ENCODE results near the gene XRN1. TPM values are rescaled to one million over a fixed set of nuclear protein-coding genes. Genes with fewer than 3 reads are reported as not detected.

XRN1 gene
- total RNA-seq = 12.8 and 17.5 TPM in 2 replicates

GRCh38 chr3:142447852-142448823 is at the start of gene XRN1:
Gene XRN1 (minus strand): TSS chr3:142448037. CDS start chr3:142447944, 93 bp downstream.

Other genes with a start within 250 kb of the XRN1 start
- 19.9 and 41.0 TPM in 2 replicates for gene GK5, start 222.5 kb downstream of the XRN1 start, total RNA-seq
- 9.2 and 13.3 TPM in 2 replicates for gene ATR, start 130.7 kb upstream of the XRN1 start, total RNA-seq
- gene PLS1, start 148.4 kb upstream of the XRN1 start, total RNA-seq = 0.16 TPM in 1 of 2 replicates, not detected in the other

Measured in cardiac atrium fibroblast (primary cell).